NCI-H69 (cell line): Measurements from ENCODE around the gene ABHD8.

ENCODE experiments used
- DNase-seq: peaks from one replicate; lab custom pipeline; 2025; lab: John Stamatoyannopoulos, UW

ABHD8 gene

GRCh38 chr19:17242431-17243208 is 60.6 kb downstream of the ABHD8 start:
- no peak for DNase-seq
